GM21423 (cell line): Measurements from ENCODE around the gene ADGRD1.
A peak's percentile ranks its signal among the peaks of the same experiment; 100 is the strongest.
"Not testable (repeated sequence)": the region's sequence is repeated elsewhere in the genome, so short reads cannot be mapped to it uniquely, and the experiment has no call there.

Experiments used
- ATAC-seq: cut with Tn5 transposase; IDR thresholded peaks from one replicate; pipeline ENCODE4 v1.9.1; 2021; ENCODE audit warnings: mild to moderate bottlenecking, moderate library complexity; ENCODE audit not compliant: unreplicated experiment

ADGRD1 gene

GRCh38 chr12:130983328-130984017 lies 29.8 kb downstream of the ADGRD1 start:
- no peak for ATAC-seq

DNA sequence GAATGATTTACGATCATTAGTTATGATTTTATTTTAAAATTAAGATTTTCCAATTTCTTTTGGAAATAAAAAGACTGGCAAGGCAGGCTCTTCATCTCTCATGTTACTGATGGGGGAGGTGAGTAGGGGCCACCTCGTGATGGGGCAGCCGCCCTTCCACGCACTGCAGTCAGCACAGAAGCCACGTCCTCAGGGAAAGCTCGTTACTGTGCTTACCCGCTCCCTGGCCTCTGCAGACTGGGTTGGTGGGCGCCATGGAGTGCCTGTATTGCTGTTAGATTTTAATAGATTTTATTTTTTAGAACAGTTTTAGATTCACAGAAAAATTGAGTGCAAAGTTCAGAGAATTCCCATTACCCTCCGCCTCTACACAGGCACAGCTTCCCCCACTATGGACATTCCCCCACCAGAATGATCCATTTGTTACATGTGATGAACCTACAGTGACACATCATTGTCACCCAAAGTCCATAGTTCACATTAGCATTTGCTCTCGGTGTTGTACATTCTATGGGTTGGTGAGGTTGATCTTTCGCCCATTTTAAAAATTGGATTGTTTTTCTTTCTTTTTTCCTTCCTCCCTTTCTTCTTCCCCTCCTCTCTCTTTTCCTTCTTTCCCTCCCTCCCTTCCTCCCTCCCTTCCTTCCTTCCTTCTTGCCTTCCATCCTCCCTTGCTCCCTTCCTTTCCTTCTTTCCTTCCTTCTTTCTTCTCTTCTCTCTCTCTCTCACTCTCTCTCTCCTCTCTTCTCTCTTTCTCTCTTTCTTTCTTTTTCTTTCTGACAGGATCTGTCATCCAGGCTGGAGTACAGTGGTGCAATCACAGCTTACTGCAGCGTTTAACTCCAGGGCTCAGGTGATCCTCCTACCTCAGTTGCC lies 30.7 kb downstream of the ADGRD1 start:
- ATAC-seq = no peak

- ATAC-seq = no peak
Observed at GRCh38 chr12:130987151-130987931, 33.6 kb downstream of the ADGRD1 start.

- no peak for ATAC-seq
Observed at GRCh38 chr12:130988261-130988660, 34.6 kb downstream of the ADGRD1 start.

DNA sequence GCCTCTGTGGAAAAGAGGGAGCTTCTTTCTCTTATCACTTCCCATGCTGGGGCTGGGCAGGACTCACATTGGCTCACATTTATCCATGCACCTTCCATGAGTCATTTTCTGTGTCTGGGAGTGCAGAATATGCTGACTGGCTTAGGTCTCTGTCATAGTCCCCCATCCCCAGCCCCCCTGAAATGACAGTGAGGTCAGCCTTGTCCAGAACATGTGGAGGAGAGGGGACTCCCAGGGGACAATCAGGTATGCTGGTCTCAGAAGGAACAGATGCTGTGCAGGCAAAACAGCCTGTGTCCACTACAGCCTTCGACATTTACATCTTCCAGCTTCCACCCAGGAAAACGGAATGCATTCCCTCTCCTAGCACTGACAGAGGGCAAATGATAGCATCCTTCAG lies 35.0 kb downstream of the ADGRD1 start:
- ATAC-seq = no peak

- ATAC-seq = no peak
Observed at GRCh38 chr12:130989391-130989790, 35.7 kb downstream of the ADGRD1 start.

- ATAC-seq = no peak
Observed at GRCh38 chr12:130990034-130990433, 36.3 kb downstream of the ADGRD1 start.

DNA sequence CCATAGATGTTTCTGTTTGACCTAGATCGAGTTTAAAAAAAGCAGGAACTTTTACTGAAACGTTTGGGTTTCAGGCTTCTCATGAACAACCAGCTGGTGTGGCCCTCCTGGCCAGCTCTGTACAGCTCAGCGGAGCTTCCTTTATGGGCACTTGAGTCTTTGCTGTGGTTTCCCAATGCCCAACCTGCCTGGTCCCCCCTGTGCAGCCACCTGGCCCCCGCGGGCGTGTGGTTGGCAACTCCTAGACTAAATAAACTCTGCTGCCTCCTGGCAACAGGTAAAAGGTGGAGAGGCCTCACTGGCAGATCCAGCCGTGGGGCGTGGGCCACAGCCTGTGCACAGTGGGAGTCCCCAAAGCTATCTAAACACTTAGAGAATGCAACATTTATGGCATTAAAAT lies 38.7 kb downstream of the ADGRD1 start:
- no peak for ATAC-seq

GRCh38 chr12:130992979-130993538 lies 39.4 kb downstream of the ADGRD1 start:
- no peak for ATAC-seq

DNA sequence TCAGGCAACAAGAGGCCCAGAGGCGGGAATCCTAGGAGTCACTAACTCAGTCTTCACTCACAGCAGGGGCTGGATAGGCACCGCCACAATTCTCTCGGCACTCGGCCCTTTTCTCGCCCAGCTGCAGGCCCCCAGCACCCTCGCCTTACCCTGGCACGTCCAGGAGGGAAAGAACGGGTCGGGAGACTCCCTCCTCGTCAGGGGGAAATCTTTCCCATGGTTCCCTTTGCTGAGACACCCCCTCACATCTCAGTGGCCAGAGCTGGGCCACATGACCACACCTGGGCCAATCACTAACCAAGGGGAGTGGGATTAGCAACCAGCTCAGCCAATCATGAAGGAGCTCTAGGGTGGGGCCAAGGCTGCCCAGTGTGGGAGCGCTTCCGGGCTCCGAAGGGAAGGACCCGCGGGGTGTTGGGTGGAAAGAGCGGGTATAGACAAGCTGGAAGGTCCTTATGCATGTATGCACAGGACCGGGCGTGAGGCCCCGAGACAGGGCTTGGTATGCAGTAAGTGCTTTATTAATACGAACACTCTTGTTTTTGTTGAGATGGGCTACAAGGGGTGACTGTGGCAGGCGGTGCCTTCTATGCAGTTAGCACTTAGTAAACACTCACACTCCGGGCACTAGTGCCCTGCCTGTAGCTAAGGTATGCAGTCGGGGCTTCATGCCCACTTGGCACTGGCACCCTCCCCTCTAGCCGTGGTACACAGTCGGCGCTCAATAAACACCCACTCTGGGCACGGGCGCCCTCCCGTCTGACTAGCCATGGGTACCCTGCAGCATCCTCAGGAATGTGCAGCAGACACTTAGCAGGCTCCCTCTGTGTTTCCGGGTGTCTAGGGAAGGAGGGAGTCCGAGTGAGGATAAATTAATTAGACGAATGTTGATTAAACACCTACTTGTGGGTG lies 40.3 kb downstream of the ADGRD1 start:
- ATAC-seq = no peak

DNA sequence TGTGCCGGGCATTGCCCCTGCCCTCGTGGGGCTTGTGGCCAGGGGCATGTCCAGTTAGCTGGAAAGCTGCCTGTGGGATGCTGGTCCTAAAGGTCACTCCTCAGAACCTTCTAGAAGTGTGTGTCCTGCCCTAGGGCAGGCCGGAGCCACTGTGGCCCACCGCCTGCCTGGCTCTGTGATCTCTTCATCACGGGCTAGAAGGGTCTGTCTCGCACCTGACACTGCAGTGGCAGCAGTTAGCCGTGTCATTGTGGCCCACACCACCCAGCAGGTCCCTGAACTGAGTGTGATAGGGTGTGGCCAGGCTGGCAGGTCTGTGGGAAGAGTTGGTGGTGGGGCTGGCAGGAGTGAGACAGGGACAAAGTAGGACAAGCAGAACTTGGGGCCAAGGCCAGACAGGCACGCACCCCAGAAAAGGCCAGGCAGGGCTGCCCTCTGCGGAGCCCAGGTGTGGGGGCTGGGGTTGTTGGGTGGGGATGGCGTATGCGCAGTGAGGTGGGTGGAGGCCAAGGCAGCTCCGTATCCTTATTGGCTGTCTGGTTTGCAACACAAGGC lies 41.2 kb downstream of the ADGRD1 start:
- no peak for ATAC-seq

GRCh38 chr12:130995386-130995969 lies 41.8 kb downstream of the ADGRD1 start:
- ATAC-seq = not testable (repeated sequence)

GRCh38 chr12:130998136-130998535 lies 44.4 kb downstream of the ADGRD1 start:
- no peak for ATAC-seq

DNA sequence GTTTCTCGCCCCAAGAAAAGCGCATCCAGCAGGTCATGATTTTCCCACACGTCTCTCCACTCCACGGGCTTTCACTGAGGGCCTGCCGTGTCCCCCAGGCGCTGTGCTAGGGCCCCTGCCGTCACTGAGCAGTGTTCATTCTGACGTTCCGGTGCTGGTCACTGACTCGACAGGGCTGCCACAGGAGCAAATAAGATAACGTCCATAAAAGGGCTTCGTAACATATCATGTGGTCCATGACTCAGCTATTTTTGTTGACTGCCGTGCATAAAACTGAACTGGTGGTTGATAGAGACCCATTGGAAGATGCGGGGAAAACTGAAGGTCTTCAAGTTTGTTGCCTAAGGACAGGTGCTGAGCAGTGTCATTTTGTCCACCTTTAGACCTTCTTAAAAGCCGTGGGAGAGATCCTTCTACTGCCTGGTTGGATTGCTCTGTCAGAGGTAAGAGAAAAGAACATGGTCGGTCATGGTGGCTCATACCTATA lies 46.3 kb downstream of the ADGRD1 start:
- no peak for ATAC-seq

DNA sequence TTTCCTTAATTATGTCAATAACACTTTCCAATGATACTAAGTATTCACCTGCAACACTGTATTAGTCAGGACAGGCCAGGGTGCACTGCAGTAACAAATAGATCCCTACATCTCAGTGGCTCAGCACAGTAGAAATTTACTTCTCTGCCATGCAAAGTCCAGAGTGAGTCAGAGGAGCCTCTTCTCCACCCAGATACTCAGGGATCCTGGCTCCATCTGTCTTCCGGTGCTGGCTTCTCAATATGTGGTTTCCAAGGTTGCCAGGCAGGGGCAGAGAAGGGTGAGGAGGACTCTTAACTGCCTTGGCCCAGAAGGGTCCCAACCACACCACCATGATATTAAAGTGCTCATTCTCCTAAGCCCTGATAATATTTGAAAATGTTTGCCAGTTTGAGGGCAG lies 47.8 kb downstream of the ADGRD1 start:
- ATAC-seq = no peak

DNA sequence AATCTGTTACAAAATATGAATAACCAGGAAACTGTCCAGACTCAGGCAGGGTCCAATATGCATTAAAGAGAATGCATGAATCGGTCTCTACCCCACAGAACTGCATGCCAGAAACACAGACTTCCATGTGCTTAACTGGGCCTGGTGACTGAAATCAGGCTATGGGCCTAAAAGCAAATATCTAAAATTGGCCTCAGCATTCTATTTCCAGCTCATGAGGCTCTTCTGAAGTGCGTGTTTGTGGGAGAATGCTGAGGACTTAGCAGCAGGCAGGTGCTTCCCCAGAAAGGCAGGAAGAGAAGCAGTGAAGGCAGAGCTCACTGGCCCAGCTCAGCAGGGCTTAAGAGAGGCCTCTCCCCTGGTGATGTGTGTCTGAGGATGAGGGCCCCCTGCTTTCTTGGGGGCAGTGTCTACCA lies 48.5 kb downstream of the ADGRD1 start:
- peak; percentile 56 for ATAC-seq

GRCh38 chr12:131003036-131003715 lies 49.5 kb downstream of the ADGRD1 start:
- ATAC-seq = no peak

DNA sequence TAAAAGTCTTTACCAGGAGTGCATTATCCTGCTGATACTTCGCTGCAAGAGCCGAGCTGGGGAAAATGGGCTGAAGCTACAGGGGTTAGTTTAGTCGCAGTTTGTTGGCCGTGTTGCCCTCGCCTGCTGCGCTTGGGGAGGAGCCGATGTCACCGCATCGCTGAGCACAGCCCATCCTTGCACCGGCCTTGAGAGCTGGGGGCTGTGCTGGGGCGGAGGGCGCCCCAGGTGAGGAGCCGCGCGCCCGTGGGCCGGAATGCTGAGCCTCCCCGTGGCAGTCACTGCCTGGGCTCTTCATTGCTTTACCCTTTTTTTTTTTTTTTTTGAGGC lies 50.0 kb downstream of the ADGRD1 start:
- ATAC-seq = no peak

DNA sequence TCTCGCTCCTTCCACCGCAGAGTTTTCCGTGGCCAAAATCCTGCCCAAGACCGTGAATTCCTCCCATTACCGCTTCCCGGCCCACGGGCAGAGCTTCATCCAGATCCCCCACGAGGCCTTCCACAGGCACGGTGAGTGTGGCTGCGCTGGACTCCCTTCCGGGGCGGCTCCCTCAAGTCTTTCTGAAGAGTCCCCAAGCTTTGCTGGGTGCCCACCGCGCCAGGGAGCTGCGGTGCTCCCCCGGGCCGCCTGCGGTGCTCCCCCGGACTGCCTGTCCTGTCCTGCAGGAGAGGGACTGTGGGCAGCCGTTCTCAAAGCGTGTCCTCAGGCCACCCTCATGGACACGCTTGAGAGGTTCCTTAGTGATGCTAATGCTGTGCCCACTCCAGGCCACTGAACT lies 50.5 kb downstream of the ADGRD1 start:
- no peak for ATAC-seq
